ENCODE measurements around the gene LBH.

- no peak for TF ChIP-seq CTCF (IDR thresholded peaks at IDR 0.05)
- no peak for TF ChIP-seq POLR2A (IDR thresholded peaks at IDR 0.05)
- TF ChIP-seq EP300 (IDR thresholded peaks at IDR 0.05) = no peak
Measured at GRCh38 chr2:30296496-30296895, 65.2 kb downstream of the LBH start.
